GM12892 (cell line): Measurements from ENCODE around the gene LHFPL6.

Experiments used
- DNase-seq: peaks from one replicate; pipeline ENCODE4 v3.0.0; 2011; ENCODE audit not compliant: insufficient read length
- FAIRE-seq: peaks from 2 replicates; lab custom pipeline; 2011; peaks lifted over from hg19 to GRCh38; lab: Jason Lieb, UNC
- POLR2A ChIP-seq: IDR thresholded peaks from 2 replicates; pipeline ENCODE4 v1.6.1; 2011; ENCODE audit warnings: low read depth, low read length, control low read depth
- POLR2AphosphoS5 ChIP-seq: IDR thresholded peaks from 2 replicates; pipeline ENCODE4 v1.6.1; 2011; ENCODE audit warnings: low read depth, low read length, control low read depth
- TAF1 ChIP-seq: IDR thresholded peaks from 2 replicates; pipeline ENCODE4 v1.6.1; 2011; ENCODE audit warnings: low read depth, mild to moderate bottlenecking, control low read depth, low read length, borderline replicate concordance

The LHFPL6 gene

DNA sequence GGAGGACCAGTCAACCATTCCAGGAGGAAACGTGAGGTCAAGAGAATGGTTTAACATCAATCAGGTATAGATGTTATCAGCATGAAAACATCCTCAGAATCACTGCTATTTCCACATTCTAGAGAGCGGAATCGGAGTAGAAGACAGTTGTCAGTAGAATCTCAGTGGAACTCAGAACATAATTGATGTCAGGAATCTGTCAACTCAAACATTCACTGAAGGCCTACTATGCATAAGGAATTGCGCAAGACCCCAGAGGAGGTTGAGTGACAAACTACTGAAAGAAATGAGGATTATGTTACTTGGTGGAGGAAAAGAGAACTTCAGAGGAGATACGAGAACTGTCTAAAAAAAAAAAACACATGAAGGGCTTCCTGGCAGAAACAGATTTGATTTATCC is 97.8 kb downstream of the LHFPL6 start:
- TF ChIP-seq POLR2A (no peak), TAF1 (no peak), POLR2AphosphoS5 (no peak)
- FAIRE-seq (no peak), DNase-seq (no peak)

- FAIRE-seq (no peak), DNase-seq (no peak)
- no peak for TF ChIP-seq POLR2A
- TF ChIP-seq TAF1, result no peak
- TF ChIP-seq POLR2AphosphoS5, result no peak
Observed at GRCh38 chr13:39503048-39503447, 99.9 kb downstream of the LHFPL6 start.

DNA sequence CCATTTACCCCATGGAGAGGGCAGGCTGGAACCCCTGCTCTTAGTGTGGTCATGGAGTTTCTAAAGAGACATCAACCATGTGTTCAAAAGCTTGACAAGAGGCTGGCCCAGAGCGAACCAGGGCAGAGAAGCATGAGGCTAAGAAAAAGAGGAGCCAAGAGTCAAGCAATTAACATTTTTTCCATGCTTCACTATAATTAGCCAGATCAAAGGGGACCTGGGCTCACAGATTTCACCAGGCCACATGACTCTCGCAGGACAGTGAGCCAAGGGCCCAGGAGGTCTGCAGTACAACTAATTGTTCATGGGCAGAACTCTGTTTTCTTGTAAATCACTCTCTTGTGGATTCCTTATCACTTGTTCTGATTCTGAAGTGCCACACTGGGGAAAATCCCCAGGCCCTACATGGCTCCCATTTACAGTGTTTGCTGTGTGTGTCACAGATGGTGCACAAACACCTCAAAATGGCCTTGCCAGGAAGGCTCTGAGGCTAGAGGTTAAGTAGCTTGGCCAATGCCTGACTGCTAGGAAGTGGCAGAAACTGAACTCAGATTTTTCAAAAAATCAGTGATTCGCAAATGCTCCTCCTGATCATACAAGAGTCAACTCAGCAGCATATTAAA is 101.2 kb downstream of the LHFPL6 start:
- DNase-seq (no peak), FAIRE-seq (no peak)
- no peak for TF ChIP-seq TAF1
- TF ChIP-seq POLR2AphosphoS5, result no peak
- TF ChIP-seq POLR2A, result no peak

DNA sequence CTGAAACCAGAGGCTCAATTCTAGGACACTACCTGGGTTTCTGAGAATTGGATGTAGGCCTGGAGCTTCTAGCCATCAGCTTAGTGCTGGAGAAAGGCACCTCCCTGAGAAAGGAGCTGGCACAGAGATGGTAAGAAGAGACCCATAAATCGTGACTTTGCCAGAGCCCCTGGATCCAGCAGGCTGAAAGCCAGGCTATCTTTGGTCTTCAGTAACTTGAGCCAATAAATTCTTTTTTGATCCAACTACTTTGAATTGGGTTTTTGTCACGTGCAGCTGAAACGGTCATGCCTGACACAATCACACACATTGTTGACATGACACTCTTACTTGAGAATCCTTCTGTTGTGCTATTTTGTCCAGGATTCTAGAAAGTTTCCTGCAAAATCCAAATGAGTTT is 103.4 kb downstream of the LHFPL6 start:
- no peak for DNase-seq
- TF ChIP-seq TAF1 (no peak), POLR2AphosphoS5 (no peak), POLR2A (no peak)
- no peak for FAIRE-seq

DNA sequence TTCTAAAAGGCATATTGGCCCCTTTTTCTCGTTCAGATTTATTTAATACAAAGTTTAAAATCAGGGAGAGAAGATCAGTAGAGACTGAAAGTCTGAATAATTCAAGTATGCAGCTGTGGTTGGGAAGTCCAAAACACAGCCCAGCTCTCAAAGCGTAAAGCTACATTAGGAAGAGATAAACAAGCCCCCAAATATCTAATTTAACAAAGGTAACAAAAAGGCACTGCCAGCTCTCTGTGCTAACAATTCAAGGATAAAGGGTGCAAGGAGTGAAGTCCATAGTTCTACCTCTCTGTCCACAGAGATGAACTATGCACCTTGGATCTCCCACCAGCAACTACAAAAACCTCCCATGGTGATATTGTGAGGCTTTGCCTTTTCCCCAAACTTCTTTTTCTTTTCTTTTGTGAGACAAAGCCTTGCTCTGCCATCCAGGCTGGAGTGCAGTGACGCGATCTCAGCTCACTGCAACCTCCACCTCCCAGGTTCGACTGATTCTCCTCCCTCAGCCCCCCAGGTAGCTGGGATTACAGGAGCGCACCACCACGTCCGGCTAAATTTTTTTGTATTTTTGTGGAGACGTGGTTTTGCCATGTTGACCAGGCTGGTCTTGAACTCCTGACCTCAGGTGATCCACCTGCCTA is 104.4 kb downstream of the LHFPL6 start:
- no peak for DNase-seq
- TF ChIP-seq POLR2AphosphoS5 (no peak), POLR2A (no peak), TAF1 (no peak)
- FAIRE-seq, result no peak

DNA sequence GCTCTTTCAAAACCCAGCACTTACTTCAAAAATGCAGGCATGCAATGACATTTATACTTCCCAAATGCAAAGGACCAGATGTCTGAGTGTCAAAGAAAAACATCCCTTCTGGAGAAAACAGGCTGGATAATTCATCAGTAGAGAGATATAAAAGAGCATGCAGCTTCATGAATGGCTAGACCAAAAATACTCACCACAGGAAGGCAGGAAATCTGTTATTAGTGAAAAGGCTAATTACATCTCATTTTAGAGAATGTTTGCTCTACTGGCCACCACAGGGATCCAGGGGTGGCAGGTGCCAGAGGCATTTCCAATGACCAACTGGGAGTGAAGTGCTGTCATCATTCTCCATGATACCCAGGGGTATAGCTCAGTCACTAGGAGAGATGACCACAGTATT is 106.5 kb downstream of the LHFPL6 start:
- FAIRE-seq (no peak), DNase-seq (no peak)
- TF ChIP-seq POLR2AphosphoS5 (no peak), TAF1 (no peak), POLR2A (no peak)

DNA sequence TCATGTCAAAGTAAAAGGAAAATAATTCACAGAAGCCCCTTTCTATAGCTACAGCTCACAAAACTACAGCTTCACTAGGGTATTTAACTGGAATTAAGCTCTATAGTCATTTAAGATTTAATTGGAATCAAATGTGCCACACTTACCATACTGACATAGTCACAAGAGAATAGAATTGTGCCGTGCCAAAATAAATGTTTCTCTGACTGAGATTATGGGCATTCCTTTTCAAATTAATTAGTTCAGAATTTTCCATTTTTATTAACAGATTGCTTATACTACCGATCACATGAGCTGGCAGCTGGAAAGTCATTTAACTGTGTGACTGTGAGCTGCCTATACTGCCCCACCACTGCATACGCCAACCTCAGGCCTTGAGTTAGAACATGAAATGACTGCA is 108.4 kb downstream of the LHFPL6 start:
- no peak for FAIRE-seq
- no peak for TF ChIP-seq POLR2A
- no peak for TF ChIP-seq TAF1
- no peak for TF ChIP-seq POLR2AphosphoS5
- no peak for DNase-seq

DNA sequence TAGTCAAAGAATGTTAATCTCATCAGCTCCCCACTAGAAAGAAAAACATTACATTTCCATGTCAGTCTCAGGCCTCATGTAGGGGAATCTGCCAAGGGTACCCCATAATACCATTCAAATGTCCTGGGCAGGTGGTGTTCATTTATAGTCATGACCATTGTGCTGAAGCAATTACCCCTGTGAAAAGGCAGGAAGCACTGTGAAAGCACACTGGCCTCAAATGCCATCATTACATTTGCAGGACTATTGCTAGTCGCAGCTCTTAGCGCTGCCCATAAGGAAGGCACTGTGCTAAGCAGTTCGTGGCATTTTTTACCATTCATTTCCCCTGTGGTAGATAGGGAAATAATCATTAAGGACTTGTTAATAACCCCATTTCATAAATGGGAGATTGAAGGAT is 109.0 kb downstream of the LHFPL6 start:
- DNase-seq (no peak), FAIRE-seq (no peak)
- no peak for TF ChIP-seq TAF1
- TF ChIP-seq POLR2A, result no peak
- no peak for TF ChIP-seq POLR2AphosphoS5

DNA sequence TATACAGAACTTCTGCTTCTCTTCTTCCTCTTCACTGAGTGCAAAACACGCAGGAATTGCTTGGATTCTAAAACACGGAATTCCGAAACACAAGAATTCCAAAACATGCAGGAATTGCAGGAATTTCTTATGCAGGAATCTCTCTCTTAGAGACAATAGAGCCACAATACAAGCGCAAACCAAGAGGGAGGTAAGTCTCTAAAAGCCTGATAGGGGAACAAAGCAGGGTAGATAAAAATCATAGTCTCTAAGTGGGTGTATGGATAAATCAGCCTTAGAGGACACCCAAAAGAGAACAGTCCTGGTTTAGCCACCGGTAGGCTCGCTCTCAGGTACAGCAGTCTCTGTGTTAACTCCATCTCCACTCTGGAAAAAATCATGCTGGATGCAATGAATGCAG is 112.9 kb downstream of the LHFPL6 start:
- FAIRE-seq (no peak), DNase-seq (no peak)
- TF ChIP-seq TAF1 (no peak), POLR2AphosphoS5 (no peak), POLR2A (no peak)

DNA sequence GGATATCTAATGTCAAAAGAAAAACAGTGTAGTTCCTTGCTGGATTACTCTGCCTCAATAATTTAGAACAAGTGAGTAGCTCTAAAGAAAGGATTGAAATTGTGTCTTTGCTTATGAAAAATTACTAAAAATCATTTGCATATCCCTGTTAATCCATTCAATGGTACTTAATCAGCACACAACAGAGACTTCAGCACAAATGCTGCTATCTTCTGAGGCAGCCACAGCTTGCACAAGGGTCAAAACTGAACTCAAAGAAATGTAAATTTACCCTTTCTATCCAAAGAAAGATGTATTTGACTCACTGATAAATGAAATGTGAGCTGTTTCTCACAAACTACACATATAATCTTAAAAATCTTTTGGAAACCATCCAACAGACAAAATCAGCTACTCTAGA is 116.2 kb downstream of the LHFPL6 start:
- no peak for DNase-seq
- no peak for TF ChIP-seq POLR2AphosphoS5
- TF ChIP-seq TAF1, result no peak
- TF ChIP-seq POLR2A, result no peak
- no peak for FAIRE-seq

GRCh38 chr13:39485314-39485700 is 117.7 kb downstream of the LHFPL6 start:
- DNase-seq (no peak), FAIRE-seq (no peak)
- TF ChIP-seq POLR2A (no peak), TAF1 (no peak), POLR2AphosphoS5 (no peak)

GRCh38 chr13:39484506-39485313 is 118.3 kb downstream of the LHFPL6 start:
- DNase-seq (no peak), FAIRE-seq (no peak)
- TF ChIP-seq TAF1, result no peak
- TF ChIP-seq POLR2AphosphoS5, result no peak
- TF ChIP-seq POLR2A, result no peak
